Ovary (tissue), 9 donors: ENCODE results near the gene PCBP3. TPM values are rescaled to one million over a fixed set of nuclear protein-coding genes. Genes with fewer than 3 reads are reported as not detected.

Experiments used
- DNase-seq, 5 donors: peaks; one replicate each; pipeline ENCODE4 v3.0.0-alpha.2; 2019 to 2020
- H3K27ac ChIP-seq, 2 donors: fragments of 200-600 bp; one replicate each; pipeline versions ENCODE4 v1.5.1 to v1.8.0; 2019 to 2022
- H3K27me3 ChIP-seq: fragments of 200-600 bp; one replicate; pipeline ENCODE4 v1.8.0; 2022
- H3K36me3 ChIP-seq: fragments of 200-600 bp; sonication (generic); one replicate; pipeline ENCODE4 v1.5.1; 2019
- H3K4me1 ChIP-seq: one replicate; pipeline ENCODE4 v1.8.1; 2013; ENCODE audit warnings: mild to moderate bottlenecking, moderate library complexity; ENCODE audit not compliant: insufficient read depth
- H3K4me3 ChIP-seq: fragments of 200-600 bp; sonication (generic); one replicate; pipeline ENCODE4 v1.5.1; 2017
- H3K9me3 ChIP-seq, 2 donors: fragments of 200-600 bp in 1 of 2; sonication (generic) in 1 of 2; one replicate each; pipeline versions ENCODE4 v1.5.1 to v1.8.1; 2013 to 2019; ENCODE audit warnings: mild to moderate bottlenecking in 1 of 2, moderate library complexity in 1 of 2
- EP300 ChIP-seq: sonication (generic); formaldehyde crosslinking; IDR thresholded peaks from one replicate; pipeline ENCODE4 v1.6.1; 2017; ENCODE audit warnings: antibody characterized with exemption
- POLR2A ChIP-seq: fragments of 450-650 bp; IDR thresholded peaks from one replicate; pipeline ENCODE4 v1.6.1; 2017; ENCODE audit warnings: antibody characterized with exemption, mild to moderate bottlenecking, moderate library complexity
- WGBS, 3 donors: extraction: QIAGEN DNeasy Blood & Tissue Kit in 1 of 3; methylation state at CpG; one replicate each; pipeline versions ENCODE4 v1.1.5 to v1.1.7; 2013 to 2017; 5-methylcytosine and 5-hydroxymethylcytosine counted together
- intact Hi-C, 4 donors: fragments of 100-400 bp; cut with DNase I; formaldehyde crosslinking; loops; one replicate each; pipeline versions ENCODE4 v1.11.0 to v1.15.1; 2022 to 2023
- polyA plus RNA-seq, 2 donors: library from polyadenylated mRNA; stranded (reverse); fragments of 200-250 nt in 1 of 2; fragments of 350-450 nt in 1 of 2; fragmentation: Illumina TruSeq in 1 of 2; extraction: RNeasy Lipid Tissue Mini Kit (QIAGEN cat#74804) in 1 of 2; gene quantifications; one replicate each; pipeline ENCODE4 v1.2.3, GENCODE V29; 2013 to 2014
- total RNA-seq, 7 donors: library from RNA; depleted of rRNA in 2 of 7; stranded (reverse); fragments of >200 nt in 2 of 7; fragmentation: NEBNext Ultra II Directional in 3 of 7; extraction: Animal tissue kit (Norgen Biotek cat#: 25700) in 3 of 7; gene quantifications; one replicate each; pipeline versions ENCODE4 v1.1.0 to v1.2.4, GENCODE V29; 2016 to 2023
- TF ChIP-seq, protein P1 (sequence below), 3 donors: fragments of 450-650 bp in 2 of 3; fragments of 200-600 bp in 1 of 3; IDR thresholded peaks; one replicate each; pipeline versions ENCODE4 v1.5.1 to v1.8.0; 2016 to 2022; ENCODE audit warnings: antibody characterized with exemption in 3 of 3, mild to moderate bottlenecking in 1 of 3
- donor health status: DM: no; HTN: no; CAD: no; lungs with moderate emphysema.
- donor health status: DM: no; HTN: no; CAD: no.
- donor health status: Bipolar disorder and iron deficiency.
- donor health status: DM: yes; HTN: yes; CAD: no.
- donor health status: DM: no; HTN: no; CAD: no.
- donor health status: DM: yes; HTN: yes; CAD: no.

PCBP3 gene
- total and polyA plus RNA-seq, 9 donors: 2.4 to 10.1 (median 5.4) TPM

GRCh38 chr21:45892916-45893739 is 249.6 kb downstream of the PCBP3 start:
- H3K36me3 ChIP-seq: no peaks in the 10 kb centered on the region
- no peaks in the 10 kb centered on the region for H3K4me1 ChIP-seq
- H3K4me3 ChIP-seq: no peak overlapping the region
- TF ChIP-seq EP300 (no peak), POLR2A (no peak)
- TF ChIP-seq, protein P1, sequence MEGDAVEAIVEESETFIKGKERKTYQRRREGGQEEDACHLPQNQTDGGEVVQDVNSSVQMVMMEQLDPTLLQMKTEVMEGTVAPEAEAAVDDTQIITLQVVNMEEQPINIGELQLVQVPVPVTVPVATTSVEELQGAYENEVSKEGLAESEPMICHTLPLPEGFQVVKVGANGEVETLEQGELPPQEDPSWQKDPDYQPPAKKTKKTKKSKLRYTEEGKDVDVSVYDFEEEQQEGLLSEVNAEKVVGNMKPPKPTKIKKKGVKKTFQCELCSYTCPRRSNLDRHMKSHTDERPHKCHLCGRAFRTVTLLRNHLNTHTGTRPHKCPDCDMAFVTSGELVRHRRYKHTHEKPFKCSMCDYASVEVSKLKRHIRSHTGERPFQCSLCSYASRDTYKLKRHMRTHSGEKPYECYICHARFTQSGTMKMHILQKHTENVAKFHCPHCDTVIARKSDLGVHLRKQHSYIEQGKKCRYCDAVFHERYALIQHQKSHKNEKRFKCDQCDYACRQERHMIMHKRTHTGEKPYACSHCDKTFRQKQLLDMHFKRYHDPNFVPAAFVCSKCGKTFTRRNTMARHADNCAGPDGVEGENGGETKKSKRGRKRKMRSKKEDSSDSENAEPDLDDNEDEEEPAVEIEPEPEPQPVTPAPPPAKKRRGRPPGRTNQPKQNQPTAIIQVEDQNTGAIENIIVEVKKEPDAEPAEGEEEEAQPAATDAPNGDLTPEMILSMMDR (IDR thresholded peaks at IDR 0.05): no peak
- intact Hi-C loops: no loop called here
- H3K27me3 ChIP-seq: no peaks in the 10 kb centered on the region
- no peaks in the 10 kb centered on the region for H3K9me3 ChIP-seq
- no peak for DNase-seq
- H3K27ac ChIP-seq: no peak overlapping the region
- WGBS, 3 donors: 80 to 92% (median 82%) methylated on average over 11 of the region's 11 CpGs

- 67 to 71% (median 70%) methylated on average over 16 of the region's 16 CpGs for WGBS, 3 donors
- no peaks in the 10 kb centered on the region for H3K9me3 ChIP-seq
- no peaks in the 10 kb centered on the region for H3K4me1 ChIP-seq
- intact Hi-C loops: no loop called here
- no peak overlapping the region for H3K4me3 ChIP-seq
- H3K27ac ChIP-seq: no peak overlapping the region
- DNase-seq: peak in 1 of 5 donors; percentile 31
- TF ChIP-seq, protein P1 (IDR thresholded peaks at IDR 0.05): no peak
- TF ChIP-seq EP300 (no peak), POLR2A (no peak)
- no peaks in the 10 kb centered on the region for H3K27me3 ChIP-seq
- no peaks in the 10 kb centered on the region for H3K36me3 ChIP-seq
Observed at GRCh38 chr21:45893740-45894449, 250.4 kb downstream of the PCBP3 start.

DNA sequence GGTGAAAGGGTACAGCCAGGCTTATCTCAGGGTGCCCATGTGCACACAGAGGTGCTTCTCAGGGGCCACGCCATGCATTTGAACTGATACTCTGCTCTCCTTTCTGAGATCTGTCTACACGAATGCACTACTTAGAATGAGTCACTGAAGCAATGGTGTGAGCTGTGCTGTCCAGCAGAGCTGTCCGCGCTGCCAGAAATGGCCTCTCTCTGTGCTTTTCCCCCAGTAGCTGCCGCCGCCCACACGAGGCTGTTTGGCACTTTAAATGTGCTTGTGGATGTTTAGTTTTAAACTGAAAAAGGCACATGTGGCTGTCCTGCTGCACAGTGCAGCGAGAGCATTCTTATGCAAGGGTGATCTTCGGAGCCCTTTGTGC is 250.9 kb downstream of the PCBP3 start:
- Histone ChIP-seq H3K27me3 (no peaks in the 10 kb centered on the region), H3K36me3 (no peaks in the 10 kb centered on the region), H3K9me3 (no peaks in the 10 kb centered on the region), H3K4me3 (no peak overlapping the region), H3K27ac (no peak overlapping the region), H3K4me1 (no peaks in the 10 kb centered on the region)
- no peak for TF ChIP-seq POLR2A
- no peak for TF ChIP-seq EP300
- TF ChIP-seq, protein P1 (IDR thresholded peaks at IDR 0.05): no peak
- intact Hi-C loops: no loop called here
- peak in 2 of 5 donors; percentile 33 to 60 for DNase-seq
- 13 to 21% (median 17%) methylated on average over 9 of the region's 9 CpGs for WGBS, 3 donors

DNA sequence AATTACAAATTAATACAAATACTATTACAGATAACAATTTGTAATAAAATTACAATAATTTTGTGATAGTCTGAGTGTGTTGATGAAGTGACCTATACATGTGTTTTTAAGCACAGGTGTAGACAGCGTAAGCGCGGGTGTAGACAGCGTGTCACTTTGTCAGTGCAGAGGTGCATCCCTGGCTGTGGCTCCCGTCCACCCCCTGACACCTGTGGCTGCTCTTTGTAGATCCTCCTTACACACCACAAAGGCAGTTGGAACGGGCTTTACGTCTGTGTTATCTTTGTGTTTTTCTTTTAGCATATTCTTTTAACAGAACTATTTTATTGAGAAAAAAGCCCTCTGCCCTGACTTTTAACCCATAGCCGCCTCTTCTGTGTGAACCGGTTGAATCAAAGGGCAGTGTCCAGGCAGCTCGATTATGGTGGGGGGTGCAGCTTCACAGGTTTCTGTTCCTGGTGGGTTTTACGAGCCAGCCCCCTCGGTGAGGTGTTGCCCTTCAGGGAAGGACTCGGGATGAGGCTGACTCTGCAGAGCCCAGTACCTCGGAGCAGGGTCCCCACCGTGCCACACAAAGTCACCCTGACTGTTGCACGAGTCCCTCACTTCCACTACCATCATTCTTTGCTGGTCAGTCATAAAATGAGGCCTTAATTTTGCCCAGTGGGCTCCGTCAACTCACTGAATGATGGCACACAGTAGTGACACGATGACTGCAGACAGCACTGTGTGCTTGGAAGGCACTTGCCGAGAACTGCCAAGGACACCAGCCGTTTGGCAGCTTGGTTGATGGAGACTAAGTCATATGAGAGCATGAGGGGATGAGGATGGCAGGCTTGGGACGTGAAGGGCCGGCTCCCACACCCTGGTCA is 251.6 kb downstream of the PCBP3 start:
- no peaks in the 10 kb centered on the region for H3K27me3 ChIP-seq
- H3K27ac ChIP-seq: no peak overlapping the region
- H3K9me3 ChIP-seq: no peaks in the 10 kb centered on the region
- no peaks in the 10 kb centered on the region for H3K4me1 ChIP-seq
- intact Hi-C loops: no loop called here
- no peak overlapping the region for H3K4me3 ChIP-seq
- H3K36me3 ChIP-seq: no peaks in the 10 kb centered on the region
- DNase-seq: no peak
- 67 to 80% (median 73%) methylated on average over 22 of the region's 22 CpGs for WGBS, 3 donors
- TF ChIP-seq EP300 (no peak), POLR2A (no peak)
- TF ChIP-seq, protein P1 (IDR thresholded peaks at IDR 0.05): no peak
